PC-3 (cell line): ENCODE measurements around the gene SMPD3. TPM values are rescaled to one million over a fixed set of nuclear protein-coding genes. Genes with fewer than 3 reads are reported as not detected.

Experiments used
- ATAC-seq: fragments of 200-7000 bp; cut with Tn5 transposase; 2 replicates; pipeline ENCODE4 v1.9.1; 2020; ENCODE audit warnings: mild to moderate bottlenecking, moderate library complexity
- BruUV-seq: library from RNA; stranded (reverse); fragments of 400-500 nt; replicated peaks from 2 replicates; lab custom pipeline; 2021; lab: Mats Ljungman, UMichigan
- CTCF ChIA-PET: fragments of 300-600 bp; sonication (Branson Sonifier 250); formaldehyde crosslinking; loops from one replicate; lab custom pipeline; 2022; ENCODE audit warnings: antibody characterized with exemption; lab: Charles Lee
- POLR2A ChIA-PET: fragments of 300-600 bp; sonication (Branson Sonifier 250); formaldehyde crosslinking; loops from one replicate; lab custom pipeline; 2022; ENCODE audit warnings: antibody characterized with exemption; ENCODE audit not compliant: unreplicated experiment; lab: Charles Lee
- DNase-seq: peaks from one replicate; pipeline ENCODE4 v3.0.0-alpha.2; 2015
- H2AFZ ChIP-seq: fragments of 300-600 bp; sonication (generic); 2 replicates; pipeline ENCODE4 v1.6.0; 2016; ENCODE audit warnings: antibody characterized with exemption, low read length
- H3F3A ChIP-seq: fragments of 300-600 bp; sonication (generic); one replicate; pipeline ENCODE4 v1.6.0; 2017; ENCODE audit warnings: antibody characterized with exemption, low read length, control low read depth, mild to moderate bottlenecking; ENCODE audit not compliant: unreplicated experiment
- H3K27ac ChIP-seq: fragments of 300-600 bp; sonication (generic); 2 replicates; pipeline ENCODE4 v1.5.1; 2016; ENCODE audit warnings: mild to moderate bottlenecking, low read length
- H3K27me3 ChIP-seq: fragments of 300-600 bp; sonication (generic); 2 replicates; pipeline ENCODE4 v1.6.1; 2016; ENCODE audit warnings: low read length, mixed read lengths
- H3K36me3 ChIP-seq: fragments of 300-600 bp; sonication (generic); 2 replicates; pipeline ENCODE4 v1.6.1; 2016; ENCODE audit warnings: low read depth, mixed run types, low read length, mixed read lengths
- H3K4me1 ChIP-seq: fragments of 300-600 bp; sonication (generic); 2 replicates; pipeline ENCODE4 v1.5.1; 2016; ENCODE audit warnings: low read length; ENCODE audit not compliant: insufficient read depth
- H3K4me2 ChIP-seq: fragments of 300-600 bp; sonication (generic); 2 replicates; pipeline ENCODE4 v1.6.0; 2016; ENCODE audit warnings: low read length
- H3K4me3 ChIP-seq: fragments of 300-600 bp; sonication (generic); 2 replicates; pipeline ENCODE4 v1.5.1; 2016; ENCODE audit warnings: mild to moderate bottlenecking, low read length, mixed read lengths
- H3K79me2 ChIP-seq: fragments of 300-600 bp; sonication (generic); 2 replicates; pipeline ENCODE4 v1.6.1; 2017; ENCODE audit warnings: low read length, mixed read lengths
- H3K9ac ChIP-seq: fragments of 300-600 bp; sonication (generic); 2 replicates; pipeline ENCODE4 v1.6.0; 2016; ENCODE audit warnings: mild to moderate bottlenecking, low read length
- H3K9me2 ChIP-seq: fragments of 300-600 bp; sonication (generic); replicated peaks from 2 replicates; pipeline ENCODE4 v1.6.1; 2016; ENCODE audit warnings: mixed run types, low read length, mixed read lengths
- H3K9me3 ChIP-seq: fragments of 300-600 bp; sonication (generic); 2 replicates; pipeline ENCODE4 v1.6.1; 2016; ENCODE audit warnings: low read length, mixed read lengths
- H4K20me1 ChIP-seq: fragments of 300-600 bp; sonication (generic); 2 replicates; pipeline ENCODE4 v1.6.1; 2016; ENCODE audit warnings: low read length, mixed read lengths
- EZH2 ChIP-seq: fragments of 300-600 bp; sonication (generic); IDR thresholded peaks from one replicate; pipeline ENCODE4 v1.6.1; 2017; ENCODE audit warnings: antibody characterized with exemption, mild to moderate bottlenecking, low read length; ENCODE audit not compliant: unreplicated experiment
- EZH2phosphoT487 ChIP-seq: fragments of 300-600 bp; sonication (generic); IDR thresholded peaks from 2 replicates; pipeline ENCODE4 v1.6.1; 2018; ENCODE audit warnings: mild to moderate bottlenecking, antibody characterized with exemption, low read length, borderline replicate concordance
- intact Hi-C: fragments of 100-400 bp; cut with micrococcal nuclease; formaldehyde crosslinking; loops from 2 replicates; pipeline ENCODE4 v1.9.0; 2023
- total RNA-seq: library from RNA; depleted of rRNA; stranded (reverse); fragments of >200 nt; gene quantifications from 2 replicates; pipeline ENCODE4 v1.2.3, GENCODE V29; 2014
- TF ChIP-seq, protein P1 (sequence below): fragments of 300-600 bp; sonication (generic); conservative IDR thresholded peaks from 2 replicates; pipeline ENCODE4 v1.5.1; 2017; ENCODE audit warnings: antibody characterized with exemption, low read depth, mild to moderate bottlenecking, low read length

The SMPD3 gene
- total RNA-seq, 1 experiment from 2014 or later, result not detected

DNA sequence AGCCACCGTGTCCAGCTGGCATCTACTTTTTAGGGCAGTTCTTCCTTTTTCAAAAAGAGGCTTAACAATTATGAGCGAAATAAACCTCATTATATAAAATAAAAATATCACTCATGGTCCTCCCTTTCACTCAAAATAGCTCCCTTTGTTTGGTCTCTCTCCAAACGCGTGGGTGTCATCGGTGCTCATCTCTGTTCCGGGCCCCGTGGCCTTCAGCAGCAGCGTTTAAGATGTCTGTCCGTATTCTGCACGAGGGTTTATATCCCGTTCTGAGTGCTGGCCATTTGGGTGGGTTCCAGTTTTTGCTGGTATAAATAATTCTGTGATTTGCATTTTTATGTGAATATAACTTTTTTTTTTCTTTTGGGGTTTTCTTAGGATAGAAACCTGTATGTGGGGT is 104.1 kb downstream of the SMPD3 start:
- BruUV-seq, result no TSS peak

DNA sequence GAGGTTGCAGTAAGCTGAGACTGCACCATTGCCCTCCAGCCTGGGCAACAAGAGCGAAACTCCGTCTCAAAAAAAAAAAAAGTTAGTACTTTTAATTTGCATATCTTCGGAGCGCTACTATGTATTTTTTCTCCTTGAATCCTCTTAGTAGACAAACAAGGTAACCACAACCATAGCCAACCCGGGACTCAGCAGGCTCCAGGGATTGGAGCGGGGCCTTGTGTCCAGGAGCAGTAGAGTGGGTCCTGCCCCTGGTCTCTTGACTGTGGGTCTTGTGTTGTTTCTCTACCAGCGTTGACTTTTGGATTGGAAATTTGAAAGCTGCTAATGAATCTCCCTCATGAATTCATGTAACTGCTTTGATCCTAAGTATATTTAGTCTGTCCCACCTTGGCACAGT is 105.2 kb downstream of the SMPD3 start:
- no peak overlapping the region for H3K4me3 ChIP-seq
- no peaks in the 10 kb centered on the region for H3K9me3 ChIP-seq
- TF ChIP-seq EZH2, result no peak
- TF ChIP-seq, protein P1, sequence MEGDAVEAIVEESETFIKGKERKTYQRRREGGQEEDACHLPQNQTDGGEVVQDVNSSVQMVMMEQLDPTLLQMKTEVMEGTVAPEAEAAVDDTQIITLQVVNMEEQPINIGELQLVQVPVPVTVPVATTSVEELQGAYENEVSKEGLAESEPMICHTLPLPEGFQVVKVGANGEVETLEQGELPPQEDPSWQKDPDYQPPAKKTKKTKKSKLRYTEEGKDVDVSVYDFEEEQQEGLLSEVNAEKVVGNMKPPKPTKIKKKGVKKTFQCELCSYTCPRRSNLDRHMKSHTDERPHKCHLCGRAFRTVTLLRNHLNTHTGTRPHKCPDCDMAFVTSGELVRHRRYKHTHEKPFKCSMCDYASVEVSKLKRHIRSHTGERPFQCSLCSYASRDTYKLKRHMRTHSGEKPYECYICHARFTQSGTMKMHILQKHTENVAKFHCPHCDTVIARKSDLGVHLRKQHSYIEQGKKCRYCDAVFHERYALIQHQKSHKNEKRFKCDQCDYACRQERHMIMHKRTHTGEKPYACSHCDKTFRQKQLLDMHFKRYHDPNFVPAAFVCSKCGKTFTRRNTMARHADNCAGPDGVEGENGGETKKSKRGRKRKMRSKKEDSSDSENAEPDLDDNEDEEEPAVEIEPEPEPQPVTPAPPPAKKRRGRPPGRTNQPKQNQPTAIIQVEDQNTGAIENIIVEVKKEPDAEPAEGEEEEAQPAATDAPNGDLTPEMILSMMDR, result no peak
- TF ChIP-seq EZH2phosphoT487, result no peak
- H3K4me2 ChIP-seq, result no peak overlapping the region
- no peaks in the 10 kb centered on the region; the same call in 1 of the 2 replicates for H3K36me3 ChIP-seq
- no peaks in the 10 kb centered on the region for H3K4me1 ChIP-seq
- no peaks in the 10 kb centered on the region for H3K9me2 ChIP-seq
- no peaks in the 10 kb centered on the region for H3F3A ChIP-seq
- DNase-seq, result no peak
- intact Hi-C loops, result no loop called here
- CTCF ChIA-PET, result no interaction called here
- no TSS peak for BruUV-seq
- no peak for ATAC-seq
- H3K27me3 ChIP-seq, result no peaks in the 10 kb centered on the region
- H3K9ac ChIP-seq, result no peak overlapping the region
- H3K79me2 ChIP-seq, result no peaks in the 10 kb centered on the region
- H2AFZ ChIP-seq, result no peak overlapping the region
- POLR2A ChIA-PET, result no interaction called here
- no peaks in the 10 kb centered on the region for H4K20me1 ChIP-seq
- no peak overlapping the region for H3K27ac ChIP-seq

More for the DNA sequence above, 104.1 kb downstream of the SMPD3 start:
- H3K36me3 ChIP-seq, result no peaks in the 10 kb centered on the region; the same call in 1 of the 2 replicates
- H4K20me1 ChIP-seq, result no peaks in the 10 kb centered on the region
- DNase-seq, result no peak
- H2AFZ ChIP-seq, result no peak overlapping the region
- no peak overlapping the region for H3K9ac ChIP-seq
- ChIA-PET POLR2A (no interaction called here), CTCF (no interaction called here)
- no peaks in the 10 kb centered on the region for H3K27me3 ChIP-seq
- H3K9me3 ChIP-seq, result no peaks in the 10 kb centered on the region
- no peak overlapping the region for H3K4me2 ChIP-seq
- TF ChIP-seq, protein P1, result no peak
- TF ChIP-seq EZH2phosphoT487, result no peak
- no peak for TF ChIP-seq EZH2
- no peaks in the 10 kb centered on the region for H3F3A ChIP-seq
- H3K9me2 ChIP-seq, result no peaks in the 10 kb centered on the region
- H3K27ac ChIP-seq, result no peak overlapping the region
- ATAC-seq, result no peak
- no peaks in the 10 kb centered on the region for H3K4me1 ChIP-seq
- H3K4me3 ChIP-seq, result no peak overlapping the region
- no peaks in the 10 kb centered on the region for H3K79me2 ChIP-seq
- intact Hi-C loops, result no loop called here

DNA sequence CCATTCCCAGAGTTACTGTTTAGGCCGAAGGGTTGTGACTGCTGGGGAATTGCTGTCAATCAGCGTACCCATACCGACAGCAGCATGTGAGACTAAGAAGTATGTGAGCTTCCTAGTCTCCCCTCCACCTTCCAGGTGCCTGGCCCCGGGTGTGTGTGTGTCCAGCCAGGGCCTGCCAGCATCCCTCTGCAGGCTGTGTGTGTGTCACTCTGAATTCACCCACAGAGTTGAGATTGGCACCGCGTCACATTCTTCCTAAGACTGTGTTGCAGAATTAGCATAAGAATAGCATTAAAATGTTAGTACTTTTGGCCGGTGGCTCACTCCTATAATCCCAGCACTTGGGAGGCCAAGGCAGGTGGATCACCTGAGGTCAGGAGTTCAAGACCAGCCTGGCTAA is 105.7 kb downstream of the SMPD3 start:
- intact Hi-C loops, result no loop called here
- Histone ChIP-seq H3K9me2 (no peaks in the 10 kb centered on the region), H3K27me3 (no peaks in the 10 kb centered on the region), H3K4me1 (no peaks in the 10 kb centered on the region), H3K4me2 (no peak overlapping the region), H2AFZ (no peak overlapping the region), H4K20me1 (no peaks in the 10 kb centered on the region), H3F3A (no peaks in the 10 kb centered on the region), H3K4me3 (no peak overlapping the region), H3K9me3 (no peaks in the 10 kb centered on the region), H3K79me2 (no peaks in the 10 kb centered on the region), H3K27ac (no peak overlapping the region), H3K9ac (no peak overlapping the region), H3K36me3 (peaks cover 3% of the 10 kb centered on the region; the same call in 1 of the 2 replicates)
- ChIA-PET CTCF (no interaction called here), POLR2A (no interaction called here)
- ATAC-seq, result no peak
- BruUV-seq, result no TSS peak
- no peak for DNase-seq
- no peak for TF ChIP-seq EZH2phosphoT487
- no peak for TF ChIP-seq EZH2
